NCI-H82 treated with DMSO at 0.1 percent for 48 hours (cell line): ENCODE results near the gene ACP1.

Experiments used
- DNase-seq: peaks from one replicate; lab custom pipeline; 2025; ENCODE audit not compliant: unreplicated experiment; lab: John Stamatoyannopoulos, UW

Gene ACP1

GRCh38 chr2:279956-280649 is 15.4 kb downstream of the ACP1 start:
- DNase-seq, result no peak

GRCh38 chr2:280650-281110 is 15.9 kb downstream of the ACP1 start:
- DNase-seq, result no peak

GRCh38 chr2:281381-281780 is 16.6 kb downstream of the ACP1 start:
- DNase-seq, result no peak

- DNase-seq, result no peak
Observed at GRCh38 chr2:282371-283263, 17.9 kb downstream of the ACP1 start.

DNA sequence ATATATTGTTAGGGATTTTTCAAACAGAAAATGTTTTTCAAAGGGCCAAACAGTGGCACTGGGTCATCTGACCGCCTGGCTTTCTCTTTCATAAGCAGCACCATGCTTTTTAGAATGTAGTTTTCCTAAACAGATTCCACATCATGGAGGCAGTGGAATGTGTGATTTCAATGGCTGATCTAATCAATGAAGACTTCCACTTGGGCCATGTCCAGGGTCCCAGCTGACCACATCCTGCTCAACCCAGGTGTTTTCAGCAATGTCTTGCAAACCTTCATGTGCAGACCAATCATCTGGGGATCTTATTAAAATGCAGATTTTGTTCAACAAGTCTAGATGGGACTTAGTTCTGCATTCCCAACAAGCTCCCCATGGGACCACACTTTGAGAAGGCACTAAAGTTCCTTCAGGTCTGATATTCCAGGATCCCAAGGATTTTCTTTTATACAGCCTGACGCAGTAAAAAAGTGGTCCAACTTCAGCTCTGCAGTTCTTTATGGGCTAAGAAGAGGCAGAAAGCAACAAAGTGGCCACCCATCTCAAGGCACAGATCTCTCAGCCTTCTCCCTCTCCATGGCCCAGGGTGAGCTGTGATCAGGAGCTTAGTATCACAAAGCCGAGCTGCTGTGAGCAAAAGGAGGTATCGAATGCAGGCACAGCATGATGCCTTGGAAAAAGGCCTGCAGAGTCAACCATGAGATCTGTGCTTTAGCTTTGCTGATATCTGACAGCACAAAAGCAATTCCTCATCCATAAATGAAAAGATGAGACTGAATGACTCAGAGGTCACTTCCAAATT is 19.4 kb downstream of the ACP1 start:
- DNase-seq, result no peak

DNA sequence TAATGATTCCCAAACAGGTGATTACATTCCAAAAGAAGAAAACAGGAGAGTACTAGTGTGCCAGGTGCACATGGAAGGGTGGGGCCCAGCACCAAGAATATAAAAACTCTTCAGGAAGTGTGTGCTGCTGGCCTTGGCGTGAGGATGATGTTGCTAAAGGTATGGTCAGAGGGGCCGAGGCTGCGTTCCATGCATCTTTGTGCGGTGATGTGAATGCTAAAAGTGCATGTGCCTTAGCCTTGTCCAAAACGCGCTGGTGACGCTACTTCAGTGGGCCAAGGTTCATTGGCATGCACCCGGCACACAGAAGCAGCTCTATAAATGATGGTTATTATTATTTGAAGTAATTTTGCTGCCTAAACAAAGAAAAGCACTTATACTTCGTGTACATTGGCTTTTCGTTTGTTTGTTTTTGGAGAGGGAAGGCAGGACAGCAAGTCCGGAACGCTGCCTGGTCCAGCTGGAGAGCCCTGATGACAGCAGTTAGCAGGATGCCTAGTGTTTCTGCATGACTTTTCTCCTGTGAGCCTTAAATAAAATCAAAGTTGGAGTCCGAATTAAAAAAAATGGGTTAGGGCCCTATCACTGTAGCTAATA is 20.2 kb downstream of the ACP1 start:
- DNase-seq, result no peak

DNA sequence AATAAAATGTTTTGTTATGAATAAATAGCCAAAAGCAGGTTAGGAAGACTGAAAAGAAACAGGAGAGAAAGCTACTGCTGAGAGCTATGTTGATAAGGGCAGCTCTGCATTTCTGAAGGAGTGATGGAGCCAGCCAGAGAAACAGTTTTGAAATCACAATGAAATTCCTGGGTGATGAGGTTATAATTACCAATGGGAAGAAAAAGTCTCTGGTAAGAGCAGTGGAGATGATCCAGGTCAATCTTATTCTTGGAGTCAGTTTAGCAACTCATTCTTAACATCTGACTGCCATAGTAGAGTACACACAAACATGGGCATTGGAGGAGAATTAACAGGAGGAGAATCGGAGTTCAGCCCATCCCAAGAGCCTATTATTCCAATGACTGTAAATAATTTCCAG is 20.8 kb downstream of the ACP1 start:
- no peak for DNase-seq

GRCh38 chr2:286035-286434 is 21.3 kb downstream of the ACP1 start:
- no peak for DNase-seq

GRCh38 chr2:286774-287392 is 22.1 kb downstream of the ACP1 start:
- DNase-seq, result no peak

GRCh38 chr2:287471-287885 is 22.7 kb downstream of the ACP1 start:
- DNase-seq, result no peak

DNA sequence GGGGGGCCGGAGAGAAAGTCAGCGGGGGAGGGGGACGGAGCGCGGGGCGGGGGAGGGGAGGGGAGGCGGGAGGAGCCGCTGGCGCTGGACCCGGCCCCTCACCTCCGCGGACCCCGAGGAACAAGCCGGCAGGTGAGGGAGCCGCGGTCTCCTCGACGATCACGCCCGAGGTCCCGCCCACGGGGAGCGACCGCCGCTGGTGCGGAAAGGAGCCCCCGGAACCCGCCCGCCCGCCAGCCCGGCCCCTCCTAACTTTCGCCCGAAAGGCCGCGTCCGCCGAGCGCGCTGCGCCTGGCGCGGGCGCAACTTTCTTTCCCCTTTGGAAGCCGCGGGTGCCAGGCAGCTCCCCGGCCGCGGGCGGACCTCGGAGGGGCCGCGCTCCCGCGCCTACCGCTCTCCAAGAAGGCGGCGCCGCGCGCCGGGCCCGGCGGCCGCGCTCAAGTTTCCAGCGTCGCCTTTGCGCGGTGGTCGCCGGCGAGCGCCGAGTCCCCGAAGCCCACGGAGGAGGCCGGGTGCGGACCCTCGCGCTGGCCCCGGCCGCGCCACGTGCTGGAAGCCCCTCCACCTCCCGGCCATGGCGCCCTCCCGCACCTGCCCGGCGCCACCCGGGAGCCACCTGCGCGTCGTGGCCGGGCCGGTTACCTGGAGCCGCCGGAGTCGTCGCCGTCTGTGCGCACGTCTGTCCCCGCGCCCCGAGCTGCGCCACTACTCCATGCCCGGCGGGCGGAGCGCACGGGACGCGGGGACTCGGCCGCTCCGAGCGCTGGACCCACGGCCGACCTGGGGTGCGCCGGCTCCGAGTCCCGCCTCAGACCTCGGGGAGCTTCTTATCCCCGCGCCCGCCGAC is 23.4 kb downstream of the ACP1 start, which contains the start of gene ALKAL2:
ALKAL2 (minus strand) TSS at position 181 of the 847 bp plus-strand sequence. CDS start 256 bp downstream, outside the sequence.
- DNase-seq, result no peak

DNA sequence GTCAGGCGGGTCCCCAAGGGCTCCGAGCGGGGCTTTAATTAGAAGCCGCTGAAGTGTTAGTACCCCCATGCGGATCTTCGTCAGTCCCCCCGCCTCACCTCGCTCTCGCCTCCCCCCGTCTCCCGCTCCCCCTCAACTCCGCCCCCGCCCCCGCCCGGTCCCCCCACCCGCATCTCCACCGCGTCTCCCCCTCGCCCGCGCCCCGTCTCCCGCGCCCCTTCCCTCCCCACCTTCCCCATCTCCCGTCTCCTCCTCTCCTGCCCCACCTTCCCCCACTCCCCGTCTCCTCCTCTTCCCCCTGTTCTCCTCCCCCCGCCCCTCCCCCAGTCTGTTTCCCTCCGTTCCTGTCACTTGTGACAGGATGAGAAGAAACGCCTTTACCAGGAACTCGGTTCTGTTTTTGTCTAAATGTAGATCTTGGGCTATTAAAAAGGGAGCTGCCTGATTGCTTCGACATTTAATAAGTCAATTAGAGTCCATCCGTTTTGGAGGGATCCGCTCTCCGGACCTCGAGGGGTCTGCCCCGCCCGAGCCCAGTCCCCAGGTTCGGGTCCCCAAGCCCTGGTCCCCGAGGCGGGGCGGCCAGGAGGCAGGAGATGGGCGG is 24.1 kb downstream of the ACP1 start:
- no peak for DNase-seq

GRCh38 chr2:289362-290089 is 24.8 kb downstream of the ACP1 start:
- no peak for DNase-seq

DNA sequence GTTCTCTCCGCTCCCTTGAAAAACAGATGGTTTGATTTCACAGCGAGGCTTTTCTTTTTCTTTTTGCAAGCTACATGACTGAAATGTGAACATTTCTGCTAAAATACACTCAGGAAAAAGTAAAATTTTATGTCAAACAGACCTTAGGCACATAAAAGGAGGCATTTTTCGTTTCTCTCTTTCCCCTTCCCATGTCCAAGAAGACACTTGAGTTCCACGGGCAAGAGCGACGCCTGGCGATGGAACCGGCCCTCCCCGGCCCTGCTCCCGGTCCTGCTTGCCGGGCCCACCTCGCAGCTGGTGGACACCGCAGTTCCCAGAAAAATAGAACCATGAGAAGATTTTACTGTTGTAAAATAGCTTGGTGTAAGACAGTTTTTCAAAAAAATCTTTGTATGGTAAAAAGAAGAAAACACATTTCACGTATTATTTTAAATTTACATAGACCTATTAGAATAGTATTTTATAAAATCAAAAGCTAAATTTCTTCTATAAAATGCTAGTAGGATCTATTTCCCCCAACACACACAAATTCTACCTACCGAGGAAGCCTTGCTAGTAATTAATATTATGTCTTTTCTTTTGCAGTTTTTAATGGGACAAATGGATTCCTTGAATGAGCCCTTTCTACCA is 25.5 kb downstream of the ACP1 start:
- no peak for DNase-seq

GRCh38 chr2:295090-295489 is 30.3 kb downstream of the ACP1 start:
- no peak for DNase-seq

DNA sequence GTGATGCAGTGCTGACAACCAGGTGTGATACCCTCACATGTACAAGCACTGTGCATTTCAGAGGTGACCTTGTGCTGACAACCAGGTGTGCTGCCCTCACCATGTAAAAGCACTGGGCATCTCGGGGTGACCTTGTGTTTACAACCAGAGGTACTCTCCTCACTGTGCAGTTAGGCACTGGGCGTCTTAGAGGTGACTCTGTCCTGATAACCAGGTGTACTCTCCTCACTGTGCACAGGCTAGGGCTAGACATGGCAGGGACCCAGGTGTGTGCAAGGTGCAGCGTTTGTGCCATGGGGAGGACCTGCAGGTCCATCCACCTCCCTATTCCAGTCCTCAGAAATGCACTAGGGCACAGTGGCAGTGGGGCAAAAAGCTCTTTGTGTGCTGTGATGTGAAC is 31.6 kb downstream of the ACP1 start:
- DNase-seq, result no peak

DNA sequence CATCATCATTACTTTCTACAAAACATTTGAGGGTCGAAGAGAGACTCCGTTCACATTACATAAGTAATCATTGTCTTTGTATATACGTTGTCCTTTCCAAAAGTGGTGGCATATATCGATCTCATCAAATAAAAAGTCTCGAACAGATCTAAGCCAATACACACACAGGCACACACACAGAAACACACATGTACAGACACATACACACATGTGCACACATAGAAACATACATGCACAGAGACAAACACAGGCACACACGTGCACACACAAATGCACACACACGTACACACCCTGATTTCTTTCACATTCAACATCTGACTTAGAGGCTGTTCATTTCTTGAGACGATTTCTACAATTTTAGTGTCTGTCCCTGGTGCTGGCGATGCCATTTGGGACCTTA is 40.6 kb downstream of the ACP1 start:
- DNase-seq, result no peak
